Occipital lobe (tissue), 2 donors: ENCODE data around the gene USP12. TPM values are rescaled to one million over a fixed set of nuclear protein-coding genes. Genes with fewer than 3 reads are reported as not detected.
"Not testable (repeated sequence)": the region's sequence is repeated elsewhere in the genome, so short reads cannot be mapped to it uniquely, and the experiment has no call there.

Experiments used
- DNase-seq: peaks from one replicate; lab custom pipeline; 2025; lab: John Stamatoyannopoulos, UW
- total RNA-seq: library from RNA; depleted of rRNA; stranded (reverse); fragments of >200 nt; gene quantifications from one replicate; pipeline ENCODE4 v1.2.3, GENCODE V29; 2014

Gene USP12
- total RNA-seq, 1 donor from 2014 or later = 67.4 TPM

- DNase-seq = no peak
Measured at GRCh38 chr13:27151798-27152599, 19.6 kb downstream of the USP12 start.

- DNase-seq = no peak
Measured at GRCh38 chr13:27149702-27150101, 21.9 kb downstream of the USP12 start.

GRCh38 chr13:27148900-27149299, 22.7 kb downstream of the USP12 start:
- DNase-seq = no peak

- DNase-seq = no peak
Measured at GRCh38 chr13:27147530-27148170, 24.0 kb downstream of the USP12 start.

GRCh38 chr13:27141746-27142145, 29.9 kb downstream of the USP12 start:
- DNase-seq = no peak

- DNase-seq = not testable (repeated sequence)
Measured at GRCh38 chr13:27141159-27141558, 30.5 kb downstream of the USP12 start.

GRCh38 chr13:27140060-27140459, 31.6 kb downstream of the USP12 start:
- DNase-seq = no peak

GRCh38 chr13:27139565-27139964, 32.0 kb downstream of the USP12 start:
- DNase-seq = no peak

GRCh38 chr13:27138457-27139093, 33.0 kb downstream of the USP12 start:
- DNase-seq = no peak

GRCh38 chr13:27137759-27138158, 33.9 kb downstream of the USP12 start:
- peak; percentile 46 for DNase-seq

GRCh38 chr13:27135023-27135422, 36.6 kb downstream of the USP12 start:
- no peak for DNase-seq

- DNase-seq = no peak
Measured at GRCh38 chr13:27133889-27134288, 37.7 kb downstream of the USP12 start.

GRCh38 chr13:27132538-27132937, 39.1 kb downstream of the USP12 start:
- no peak for DNase-seq

- DNase-seq = no peak
Measured at GRCh38 chr13:27131906-27132305, 39.7 kb downstream of the USP12 start.

- no peak for DNase-seq
Measured at GRCh38 chr13:27130979-27131623, 40.5 kb downstream of the USP12 start.

GRCh38 chr13:27130223-27130978, 41.2 kb downstream of the USP12 start:
- no peak for DNase-seq

- no peak for DNase-seq
Measured at GRCh38 chr13:27128825-27129627, 42.6 kb downstream of the USP12 start.

- no peak for DNase-seq
Measured at GRCh38 chr13:27126859-27127258, 44.8 kb downstream of the USP12 start.

- DNase-seq = no peak
Measured at GRCh38 chr13:27125357-27126282, 46.0 kb downstream of the USP12 start.
